Liver (tissue), 9 donors: ENCODE results near the gene KCNIP4. TPM values are rescaled to one million over a fixed set of nuclear protein-coding genes. Genes with fewer than 3 reads are reported as not detected.

Source experiments
- DNase-seq: peaks from one replicate; pipeline ENCODE4 v3.0.0-alpha.2; 2017; ENCODE audit warnings: low spot score
- H3K27ac ChIP-seq, 2 donors: one replicate each; pipeline ENCODE4 v1.7.0; 2013; ENCODE audit warnings: inconsistent platforms in 2 of 2, low read length in 2 of 2, control low read depth in 1 of 2, low read depth in 1 of 2, mild to moderate bottlenecking in 1 of 2
- H3K27me3 ChIP-seq, 4 donors: one replicate each; pipeline versions ENCODE4 v1.6.1 to v1.7.0; 2013; ENCODE audit warnings: low read length in 3 of 4, inconsistent platforms in 1 of 4, mild to moderate bottlenecking in 1 of 4, moderate library complexity in 1 of 4; ENCODE audit not compliant: control insufficient read depth in 4 of 4, insufficient read depth in 4 of 4
- H3K36me3 ChIP-seq, 4 donors: one replicate each; pipeline versions ENCODE4 v1.6.1 to v1.7.0; 2013; ENCODE audit warnings: low read length in 3 of 4, mild to moderate bottlenecking in 3 of 4, low read depth in 1 of 4, moderate library complexity in 1 of 4; ENCODE audit not compliant: control insufficient read depth in 4 of 4, insufficient read depth in 3 of 4
- H3K4me1 ChIP-seq, 4 donors: one replicate each; pipeline versions ENCODE4 v1.6.1 to v1.7.0; 2013; ENCODE audit warnings: low read length in 3 of 4, mild to moderate bottlenecking in 3 of 4, moderate library complexity in 1 of 4; ENCODE audit not compliant: control insufficient read depth in 4 of 4, insufficient read depth in 4 of 4
- H3K4me3 ChIP-seq, 3 donors: one replicate each; pipeline versions ENCODE4 v1.6.1 to v1.7.0; 2013; ENCODE audit warnings: low read length in 3 of 3, control low read depth in 1 of 3, low read depth in 1 of 3, mild to moderate bottlenecking in 1 of 3
- H3K9ac ChIP-seq, 2 donors: one replicate each; pipeline ENCODE4 v1.7.0; 2013; ENCODE audit warnings: low read length in 2 of 2, mild to moderate bottlenecking in 2 of 2, moderate library complexity in 2 of 2, control low read depth in 1 of 2, low read depth in 1 of 2
- H3K9me3 ChIP-seq, 4 donors: one replicate each; pipeline versions ENCODE4 v1.6.1 to v1.7.0; 2013; ENCODE audit warnings: low read length in 3 of 4; ENCODE audit not compliant: control insufficient read depth in 4 of 4
- ATF3 ChIP-seq: IDR thresholded peaks from 2 replicates; pipeline ENCODE4 v1.6.1; 2016; ENCODE audit warnings: antibody characterized with exemption
- CTCF ChIP-seq: fragments of 150-350 bp; IDR thresholded peaks from 2 replicates; pipeline ENCODE4 v1.5.1; 2017; ENCODE audit warnings: improper control_type of control experiment, low read depth, low read length; ENCODE audit not compliant: missing input control
- EGR1 ChIP-seq, 2 donors: IDR thresholded peaks; 2 replicates each; pipeline ENCODE4 v1.6.1; 2016 to 2018; ENCODE audit warnings: antibody characterized with exemption in 2 of 2, low read depth in 2 of 2
- FOXA1 ChIP-seq: IDR thresholded peaks from 2 replicates; pipeline ENCODE4 v1.6.1; 2016; ENCODE audit warnings: antibody characterized with exemption
- FOXA2 ChIP-seq: IDR thresholded peaks from 2 replicates; pipeline ENCODE4 v1.6.1; 2016; ENCODE audit warnings: antibody characterized with exemption
- GABPA ChIP-seq, 2 donors: IDR thresholded peaks in 1 of 2; conservative IDR thresholded peaks in 1 of 2; 2 replicates each; pipeline ENCODE4 v1.6.1; 2016; ENCODE audit warnings: antibody characterized with exemption in 2 of 2, mild to moderate bottlenecking in 1 of 2, moderate library complexity in 1 of 2
- HNF4A ChIP-seq, 2 donors: conservative IDR thresholded peaks; 2 replicates each; pipeline ENCODE4 v1.6.1; 2016; ENCODE audit warnings: antibody characterized with exemption in 2 of 2, mild to moderate bottlenecking in 2 of 2
- HNF4G ChIP-seq: IDR thresholded peaks from 2 replicates; pipeline ENCODE4 v1.6.1; 2016; ENCODE audit warnings: antibody characterized with exemption
- JUND ChIP-seq, 2 donors: IDR thresholded peaks; 2 replicates each; pipeline ENCODE4 v1.6.1; 2016; ENCODE audit warnings: antibody characterized with exemption in 2 of 2
- NR2F2 ChIP-seq: IDR thresholded peaks from 2 replicates; pipeline ENCODE4 v1.6.1; 2016; ENCODE audit warnings: antibody characterized with exemption
- RAD21 ChIP-seq, 2 donors: IDR thresholded peaks; 2 replicates each; pipeline ENCODE4 v1.6.1; 2016; ENCODE audit warnings: antibody characterized with exemption in 2 of 2, mild to moderate bottlenecking in 2 of 2
- RXRA ChIP-seq, 2 donors: IDR thresholded peaks; 2 replicates each; pipeline ENCODE4 v1.6.1; 2017 to 2018; ENCODE audit warnings: antibody characterized with exemption in 2 of 2, mild to moderate bottlenecking in 1 of 2
- TAF1 ChIP-seq: conservative IDR thresholded peaks from 2 replicates; pipeline ENCODE4 v1.6.1; 2016; ENCODE audit warnings: antibody characterized with exemption, mild to moderate bottlenecking
- YY1 ChIP-seq: IDR thresholded peaks from 2 replicates; pipeline ENCODE4 v1.6.1; 2016; ENCODE audit warnings: antibody characterized with exemption, mild to moderate bottlenecking
- WGBS: extraction: QIAGEN DNeasy Blood & Tissue Kit; methylation state at CpG from one replicate; pipeline ENCODE4 v1.1.7; 2013; 5-methylcytosine and 5-hydroxymethylcytosine counted together
- polyA plus RNA-seq, 2 donors: library from polyadenylated mRNA; stranded (reverse) in 1 of 2; unstranded in 1 of 2; fragments of 200-250 nt in 1 of 2; fragments of >200 nt in 1 of 2; fragmentation: Nextera tagmentation in 1 of 2; extraction: Ambion mirVana in 1 of 2; gene quantifications; one replicate each; pipeline versions ENCODE4 v1.2.1 to v1.2.3, GENCODE V29; 2013 to 2015
- total RNA-seq, 2 donors: library from RNA; depleted of rRNA; stranded (reverse); fragments of >200 nt; gene quantifications; one replicate each; pipeline ENCODE4 v1.2.3, GENCODE V29; 2014
- TF ChIP-seq, protein P1 (sequence below): IDR thresholded peaks from 2 replicates; pipeline ENCODE4 v1.6.1; 2016; ENCODE audit warnings: antibody characterized with exemption
- TF ChIP-seq, protein P2 (sequence below): IDR thresholded peaks from 2 replicates; pipeline ENCODE4 v1.6.1; 2016; ENCODE audit warnings: antibody characterized with exemption
- TF ChIP-seq, protein P3 (sequence below): IDR thresholded peaks from 2 replicates; pipeline ENCODE4 v1.6.1; 2016; ENCODE audit warnings: antibody characterized with exemption, mild to moderate bottlenecking
- donor health status: healthy.
- donor health status: healthy.
- donor health status: healthy.
- donor health status: healthy.
- donor health status: healthy.

KCNIP4 gene
- total and polyA plus RNA-seq, 4 donors: 0.08 to 0.14 TPM; not detected in 2

- H3K9ac ChIP-seq: no peak overlapping the region
- H3K9me3 ChIP-seq: no peaks in the 10 kb centered on the region
- H3K27ac ChIP-seq: no peak overlapping the region
- no peak for DNase-seq
- no peaks in the 10 kb centered on the region for H3K36me3 ChIP-seq
- H3K4me3 ChIP-seq: no peak overlapping the region
- TF ChIP-seq EGR1 (IDR thresholded peaks at IDR 0.05; ENCODE audit: low read depth in 2 of 2): no peak
- TF ChIP-seq, protein P1, sequence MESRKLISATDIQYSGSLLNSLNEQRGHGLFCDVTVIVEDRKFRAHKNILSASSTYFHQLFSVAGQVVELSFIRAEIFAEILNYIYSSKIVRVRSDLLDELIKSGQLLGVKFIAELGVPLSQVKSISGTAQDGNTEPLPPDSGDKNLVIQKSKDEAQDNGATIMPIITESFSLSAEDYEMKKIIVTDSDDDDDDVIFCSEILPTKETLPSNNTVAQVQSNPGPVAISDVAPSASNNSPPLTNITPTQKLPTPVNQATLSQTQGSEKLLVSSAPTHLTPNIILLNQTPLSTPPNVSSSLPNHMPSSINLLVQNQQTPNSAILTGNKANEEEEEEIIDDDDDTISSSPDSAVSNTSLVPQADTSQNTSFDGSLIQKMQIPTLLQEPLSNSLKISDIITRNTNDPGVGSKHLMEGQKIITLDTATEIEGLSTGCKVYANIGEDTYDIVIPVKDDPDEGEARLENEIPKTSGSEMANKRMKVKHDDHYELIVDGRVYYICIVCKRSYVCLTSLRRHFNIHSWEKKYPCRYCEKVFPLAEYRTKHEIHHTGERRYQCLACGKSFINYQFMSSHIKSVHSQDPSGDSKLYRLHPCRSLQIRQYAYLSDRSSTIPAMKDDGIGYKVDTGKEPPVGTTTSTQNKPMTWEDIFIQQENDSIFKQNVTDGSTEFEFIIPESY: no peak
- H3K27me3 ChIP-seq: peaks cover 0 to 6% (median 0%) of the 10 kb centered on the region in 4 donors
- 57% methylated on average over 4 of the region's 4 CpGs for whole genome bisulfite sequencing
- H3K4me1 ChIP-seq: no peaks in the 10 kb centered on the region
Measured at GRCh38 chr4:21454201-21454600, 494.4 kb downstream of the KCNIP4 start.

GRCh38 chr4:21452931-21453330 is 495.6 kb downstream of the KCNIP4 start:
- no peak overlapping the region for H3K4me3 ChIP-seq
- no peak overlapping the region for H3K9ac ChIP-seq
- H3K27ac ChIP-seq: no peak overlapping the region
- H3K4me1 ChIP-seq: no peaks in the 10 kb centered on the region
- TF ChIP-seq RXRA (IDR thresholded peaks at IDR 0.05): no peak
- no peak for TF ChIP-seq GABPA (IDR thresholded peaks at IDR 0.05 in 1 of 2, conservative IDR thresholded peaks at IDR 0.05 in 1 of 2)
- no peak for TF ChIP-seq CTCF
- TF ChIP-seq NR2F2: no peak
- TF ChIP-seq TAF1: no peak
- no peak for TF ChIP-seq HNF4G
- TF ChIP-seq, protein P1: no peak
- no peak for TF ChIP-seq YY1
- no peak for TF ChIP-seq RAD21 (IDR thresholded peaks at IDR 0.05)
- TF ChIP-seq JUND (IDR thresholded peaks at IDR 0.05): no peak
- no peak for TF ChIP-seq FOXA1
- TF ChIP-seq FOXA2: no peak
- TF ChIP-seq HNF4A (conservative IDR thresholded peaks at IDR 0.05): no peak
- no peak for TF ChIP-seq ATF3
- TF ChIP-seq, protein P2, sequence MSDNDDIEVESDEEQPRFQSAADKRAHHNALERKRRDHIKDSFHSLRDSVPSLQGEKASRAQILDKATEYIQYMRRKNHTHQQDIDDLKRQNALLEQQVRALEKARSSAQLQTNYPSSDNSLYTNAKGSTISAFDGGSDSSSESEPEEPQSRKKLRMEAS: no peak
- no peak for TF ChIP-seq EGR1 (IDR thresholded peaks at IDR 0.05; ENCODE audit: low read depth in 2 of 2)
- TF ChIP-seq, protein P3, sequence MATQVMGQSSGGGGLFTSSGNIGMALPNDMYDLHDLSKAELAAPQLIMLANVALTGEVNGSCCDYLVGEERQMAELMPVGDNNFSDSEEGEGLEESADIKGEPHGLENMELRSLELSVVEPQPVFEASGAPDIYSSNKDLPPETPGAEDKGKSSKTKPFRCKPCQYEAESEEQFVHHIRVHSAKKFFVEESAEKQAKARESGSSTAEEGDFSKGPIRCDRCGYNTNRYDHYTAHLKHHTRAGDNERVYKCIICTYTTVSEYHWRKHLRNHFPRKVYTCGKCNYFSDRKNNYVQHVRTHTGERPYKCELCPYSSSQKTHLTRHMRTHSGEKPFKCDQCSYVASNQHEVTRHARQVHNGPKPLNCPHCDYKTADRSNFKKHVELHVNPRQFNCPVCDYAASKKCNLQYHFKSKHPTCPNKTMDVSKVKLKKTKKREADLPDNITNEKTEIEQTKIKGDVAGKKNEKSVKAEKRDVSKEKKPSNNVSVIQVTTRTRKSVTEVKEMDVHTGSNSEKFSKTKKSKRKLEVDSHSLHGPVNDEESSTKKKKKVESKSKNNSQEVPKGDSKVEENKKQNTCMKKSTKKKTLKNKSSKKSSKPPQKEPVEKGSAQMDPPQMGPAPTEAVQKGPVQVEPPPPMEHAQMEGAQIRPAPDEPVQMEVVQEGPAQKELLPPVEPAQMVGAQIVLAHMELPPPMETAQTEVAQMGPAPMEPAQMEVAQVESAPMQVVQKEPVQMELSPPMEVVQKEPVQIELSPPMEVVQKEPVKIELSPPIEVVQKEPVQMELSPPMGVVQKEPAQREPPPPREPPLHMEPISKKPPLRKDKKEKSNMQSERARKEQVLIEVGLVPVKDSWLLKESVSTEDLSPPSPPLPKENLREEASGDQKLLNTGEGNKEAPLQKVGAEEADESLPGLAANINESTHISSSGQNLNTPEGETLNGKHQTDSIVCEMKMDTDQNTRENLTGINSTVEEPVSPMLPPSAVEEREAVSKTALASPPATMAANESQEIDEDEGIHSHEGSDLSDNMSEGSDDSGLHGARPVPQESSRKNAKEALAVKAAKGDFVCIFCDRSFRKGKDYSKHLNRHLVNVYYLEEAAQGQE: no peak
- H3K9me3 ChIP-seq: no peaks in the 10 kb centered on the region
- peaks cover 0 to 6% (median 0%) of the 10 kb centered on the region in 4 donors for H3K27me3 ChIP-seq
- H3K36me3 ChIP-seq: no peaks in the 10 kb centered on the region
- no peak for DNase-seq
